Activated T-cell treated with anti-CD3 and anti-CD28 coated beads, Interleukin-2, amount 50 U/mL, for 24 hours (primary cell): Measurements from ENCODE around the gene EHBP1L1.
"Not testable (repeated sequence)": the region's sequence is repeated elsewhere in the genome, so short reads cannot be mapped to it uniquely, and the experiment has no call there.

ENCODE experiments used
- DNase-seq: peaks from one replicate; pipeline ENCODE4 v3.0.0-alpha.2; 2020
- H3K27ac Mint-ChIP-seq: 2 replicates; pipeline ENCODE4 v1.8.0; 2020; ENCODE audit warnings: mild to moderate bottlenecking, mixed read lengths
- H3K27me3 Mint-ChIP-seq: 2 replicates; pipeline ENCODE4 v1.8.0; 2020; ENCODE audit warnings: mixed read lengths
- H3K36me3 Mint-ChIP-seq: 2 replicates; pipeline ENCODE4 v1.8.0; 2020; ENCODE audit warnings: low read depth, mixed read lengths
- H3K4me1 Mint-ChIP-seq: 2 replicates; pipeline ENCODE4 v1.8.0; 2020; ENCODE audit warnings: low read depth, mixed read lengths
- H3K4me3 Mint-ChIP-seq: 2 replicates; pipeline ENCODE4 v1.8.0; 2020; ENCODE audit warnings: mild to moderate bottlenecking, moderate library complexity, mixed read lengths
- H3K9me3 Mint-ChIP-seq: 2 replicates; pipeline ENCODE4 v1.8.0; 2020; ENCODE audit warnings: mixed read lengths

EHBP1L1 gene

GRCh38 chr11:65625628-65626342, 49.9 kb downstream of the EHBP1L1 start:
- DNase-seq, result peak; percentile 67
- no peaks in the 10 kb centered on the region for H3K27me3 Mint-ChIP-seq
- peaks cover 96% of the 10 kb centered on the region for H3K36me3 Mint-ChIP-seq

GRCh38 chr11:65627202-65627601, 51.3 kb downstream of the EHBP1L1 start:
- Mint-ChIP-seq H3K27ac (no peak overlapping the region), H3K9me3 (no peaks in the 10 kb centered on the region), H3K4me1 (peaks cover 11% of the 10 kb centered on the region), H3K27me3 (no peaks in the 10 kb centered on the region), H3K4me3 (no peak overlapping the region), H3K36me3 (peaks cover 96% of the 10 kb centered on the region)
- DNase-seq, result no peak

More at GRCh38 chr11:65625628-65626342, 49.9 kb downstream of the EHBP1L1 start:
- no peak overlapping the region for H3K4me3 Mint-ChIP-seq
- no peaks in the 10 kb centered on the region for H3K9me3 Mint-ChIP-seq
- H3K27ac Mint-ChIP-seq, result peak overlapping the region; percentile 84
- H3K4me1 Mint-ChIP-seq, result peaks cover 11% of the 10 kb centered on the region

- no peak for DNase-seq
- H3K27me3 Mint-ChIP-seq, result no peaks in the 10 kb centered on the region
- H3K36me3 Mint-ChIP-seq, result peaks cover 96% of the 10 kb centered on the region
- peaks cover 19% of the 10 kb centered on the region for H3K4me1 Mint-ChIP-seq
- H3K4me3 Mint-ChIP-seq, result no peak overlapping the region
- no peak overlapping the region for H3K27ac Mint-ChIP-seq
- no peaks in the 10 kb centered on the region for H3K9me3 Mint-ChIP-seq
Measured at GRCh38 chr11:65629579-65629978, 53.7 kb downstream of the EHBP1L1 start.

GRCh38 chr11:65630215-65630614, 54.4 kb downstream of the EHBP1L1 start:
- H3K4me3 Mint-ChIP-seq, result no peak overlapping the region
- H3K27me3 Mint-ChIP-seq, result no peaks in the 10 kb centered on the region
- no peak overlapping the region for H3K27ac Mint-ChIP-seq
- H3K36me3 Mint-ChIP-seq, result peaks cover 96% of the 10 kb centered on the region
- no peak for DNase-seq
- no peaks in the 10 kb centered on the region for H3K9me3 Mint-ChIP-seq
- H3K4me1 Mint-ChIP-seq, result peaks cover 17% of the 10 kb centered on the region

GRCh38 chr11:65633390-65634108, 57.7 kb downstream of the EHBP1L1 start:
- Mint-ChIP-seq H3K27me3 (no peaks in the 10 kb centered on the region), H3K4me1 (peaks cover 24% of the 10 kb centered on the region), H3K27ac (peak overlapping the region; percentile 74), H3K36me3 (peaks cover 93% of the 10 kb centered on the region), H3K4me3 (no peak overlapping the region), H3K9me3 (no peaks in the 10 kb centered on the region)
- no peak for DNase-seq

DNA sequence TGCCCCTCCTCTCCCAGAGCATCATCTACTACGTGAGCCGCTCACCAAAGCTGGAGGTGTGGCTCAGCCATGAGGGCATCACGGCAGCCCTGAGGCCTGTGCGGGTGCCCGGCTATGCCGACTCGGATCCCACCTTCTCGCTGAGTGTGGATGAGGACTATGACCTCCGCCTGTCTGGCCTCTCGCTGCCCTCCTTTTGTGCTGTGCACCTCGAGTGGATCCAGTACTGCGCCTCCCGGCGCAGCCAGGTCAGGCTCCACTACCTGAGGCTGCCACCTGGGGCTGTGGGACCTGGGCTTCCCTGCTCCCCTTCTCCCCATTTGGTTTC, 58.2 kb downstream of the EHBP1L1 start:
- no peak for DNase-seq
- Mint-ChIP-seq H3K9me3 (no peaks in the 10 kb centered on the region), H3K27ac (peak overlapping the region; percentile 74), H3K4me1 (peaks cover 29% of the 10 kb centered on the region), H3K27me3 (no peaks in the 10 kb centered on the region), H3K4me3 (no peak overlapping the region), H3K36me3 (peaks cover 93% of the 10 kb centered on the region)

DNA sequence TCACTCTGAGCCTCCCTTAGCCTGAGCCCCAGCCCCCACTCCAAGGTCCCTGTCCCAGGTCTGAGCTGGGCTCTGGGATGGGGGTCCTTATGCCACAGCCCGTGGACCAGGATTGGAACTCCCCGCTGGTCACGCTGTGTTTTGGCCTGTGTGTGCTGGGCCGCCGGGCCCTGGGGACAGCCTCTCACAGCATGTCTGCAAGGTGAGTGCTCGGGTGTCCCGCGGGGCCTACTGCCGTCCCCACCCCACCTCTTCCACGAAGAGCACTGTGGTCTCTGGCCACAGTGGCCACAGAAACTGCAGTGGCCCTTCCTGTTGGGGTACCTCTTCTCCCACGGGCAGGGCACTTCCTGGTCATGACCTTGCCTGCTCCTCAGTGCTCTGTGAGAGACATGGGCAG, 58.6 kb downstream of the EHBP1L1 start:
- H3K36me3 Mint-ChIP-seq, result peaks cover 91% of the 10 kb centered on the region
- peak overlapping the region; percentile 74 for H3K27ac Mint-ChIP-seq
- H3K9me3 Mint-ChIP-seq, result no peaks in the 10 kb centered on the region
- H3K4me1 Mint-ChIP-seq, result peaks cover 32% of the 10 kb centered on the region
- no peaks in the 10 kb centered on the region for H3K27me3 Mint-ChIP-seq
- H3K4me3 Mint-ChIP-seq, result no peak overlapping the region
- no peak for DNase-seq

DNA sequence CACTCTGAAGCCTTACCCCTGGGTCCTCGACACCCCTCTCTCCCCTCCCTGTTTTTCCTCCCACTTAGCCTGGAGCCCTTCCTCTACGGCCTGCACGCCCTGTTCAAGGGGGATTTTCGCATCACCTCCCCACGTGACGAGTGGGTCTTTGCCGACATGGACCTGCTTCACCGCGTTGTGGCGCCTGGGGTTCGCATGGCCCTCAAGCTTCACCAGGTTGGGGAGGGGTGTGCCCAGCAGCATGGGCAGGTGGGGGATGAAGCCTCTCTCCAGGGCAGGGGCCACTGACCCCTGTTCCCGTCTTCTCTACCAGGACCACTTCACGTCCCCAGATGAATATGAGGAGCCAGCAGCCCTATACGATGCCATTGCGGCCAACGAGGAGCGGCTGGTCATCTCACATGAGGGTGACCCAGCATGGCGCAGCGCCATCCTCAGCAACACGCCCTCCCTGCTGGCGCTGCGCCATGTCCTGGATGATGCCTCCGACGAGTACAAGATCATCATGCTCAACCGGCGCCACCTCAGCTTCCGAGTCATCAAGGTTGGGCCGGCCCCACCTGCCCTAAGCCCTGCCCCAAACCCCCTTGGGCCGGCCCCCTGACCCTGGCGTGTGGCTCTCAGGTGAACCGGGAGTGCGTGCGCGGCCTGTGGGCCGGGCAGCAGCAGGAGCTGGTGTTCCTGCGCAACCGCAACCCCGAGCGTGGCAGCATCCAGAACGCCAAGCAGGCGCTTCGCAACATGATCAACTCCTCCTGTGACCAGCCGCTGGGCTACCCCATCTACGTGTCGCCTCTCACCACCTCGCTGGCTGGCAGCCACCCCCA, 59.3 kb downstream of the EHBP1L1 start:
- no peaks in the 10 kb centered on the region for H3K9me3 Mint-ChIP-seq
- H3K27me3 Mint-ChIP-seq, result no peaks in the 10 kb centered on the region
- peaks cover 38% of the 10 kb centered on the region for H3K4me1 Mint-ChIP-seq
- peaks cover 91% of the 10 kb centered on the region for H3K36me3 Mint-ChIP-seq
- no peak for DNase-seq
- no peak overlapping the region for H3K4me3 Mint-ChIP-seq
- peak overlapping the region; percentile 74 for H3K27ac Mint-ChIP-seq

DNA sequence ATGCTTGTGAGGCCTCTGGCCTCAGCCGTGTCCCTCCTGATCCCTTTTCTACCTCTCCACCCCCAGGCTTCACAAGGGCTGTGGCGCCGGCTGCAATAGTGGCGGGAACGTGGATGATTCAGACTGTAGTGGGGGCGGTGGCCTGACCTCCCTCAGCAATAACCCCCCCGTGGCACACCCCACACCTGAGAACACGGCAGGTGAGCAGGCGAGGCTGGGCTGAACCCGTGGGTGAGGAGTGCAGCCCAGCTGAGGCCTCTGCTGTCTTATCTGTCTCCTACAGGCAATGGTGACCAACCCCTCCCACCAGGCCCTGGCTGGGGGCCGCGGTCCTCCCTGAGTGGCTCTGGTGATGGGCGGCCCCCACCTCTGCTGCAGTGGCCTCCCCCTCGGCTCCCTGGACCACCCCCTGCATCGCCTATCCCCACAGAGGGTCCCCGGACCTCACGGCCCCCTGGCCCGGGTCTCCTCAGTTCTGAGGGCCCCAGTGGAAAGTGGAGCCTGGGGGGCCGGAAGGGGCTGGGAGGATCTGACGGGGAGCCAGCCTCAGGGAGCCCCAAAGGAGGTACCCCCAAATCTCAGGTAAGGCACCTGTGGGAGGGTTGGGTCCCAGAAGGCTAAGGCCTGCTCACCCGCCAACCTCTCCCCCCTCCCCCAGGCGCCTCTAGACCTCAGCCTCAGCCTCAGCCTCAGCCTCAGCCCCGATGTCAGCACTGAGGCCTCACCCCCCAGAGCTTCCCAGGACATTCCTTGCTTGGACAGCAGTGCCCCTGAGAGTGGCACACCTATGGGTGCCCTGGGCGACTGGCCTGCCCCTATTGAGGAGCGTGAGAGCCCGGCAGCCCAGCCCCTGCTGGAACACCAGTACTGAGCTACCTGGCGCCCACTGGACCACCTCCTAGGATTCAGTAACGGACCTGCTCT, 60.5 kb downstream of the EHBP1L1 start:
- H3K27me3 Mint-ChIP-seq, result no peaks in the 10 kb centered on the region
- H3K36me3 Mint-ChIP-seq, result peaks cover 87% of the 10 kb centered on the region
- no peak for DNase-seq
- peak overlapping the region; percentile 89 for H3K27ac Mint-ChIP-seq
- H3K9me3 Mint-ChIP-seq, result no peaks in the 10 kb centered on the region
- peak overlapping the region; percentile 93 for H3K4me3 Mint-ChIP-seq
- H3K4me1 Mint-ChIP-seq, result peaks cover 48% of the 10 kb centered on the region

DNA sequence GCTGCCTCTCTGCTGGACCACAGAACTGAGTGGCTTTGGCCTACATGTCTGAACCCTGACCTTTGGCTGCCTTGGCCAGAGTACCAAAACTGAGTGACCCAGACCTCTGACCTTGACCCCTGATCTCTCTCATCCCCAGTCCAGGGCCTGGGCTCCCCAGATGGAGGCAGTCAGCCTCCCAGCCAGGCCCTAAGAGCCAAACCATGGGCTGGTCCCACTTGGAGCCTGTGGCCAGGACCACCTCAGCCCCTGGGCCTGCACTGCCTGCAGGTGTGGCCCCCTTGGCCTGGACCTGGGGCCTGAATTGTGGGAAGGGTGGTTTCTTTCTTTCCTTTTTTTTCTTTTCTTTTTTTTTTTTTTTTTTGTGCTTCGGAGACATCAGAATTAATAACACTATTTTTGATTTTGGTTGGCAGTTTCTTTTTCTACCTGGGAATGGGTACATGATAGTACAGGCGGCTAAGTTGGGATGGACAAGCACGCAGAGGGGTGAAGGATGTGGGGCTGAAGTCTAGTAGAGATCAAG, 61.2 kb downstream of the EHBP1L1 start:
- Mint-ChIP-seq H3K4me3 (peak overlapping the region; percentile 93), H3K27ac (peak overlapping the region; percentile 89), H3K9me3 (no peaks in the 10 kb centered on the region), H3K36me3 (peaks cover 88% of the 10 kb centered on the region), H3K4me1 (peaks cover 53% of the 10 kb centered on the region), H3K27me3 (no peaks in the 10 kb centered on the region)
- no peak for DNase-seq

GRCh38 chr11:65637794-65638419, 62.1 kb downstream of the EHBP1L1 start, which contains the start of gene SIPA1:
Gene SIPA1 (plus strand): TSS chr11:65638101. CDS start chr11:65640922, 2,821 bp downstream.
- peaks cover 86% of the 10 kb centered on the region for H3K36me3 Mint-ChIP-seq
- H3K27ac Mint-ChIP-seq, result peak within 1 kb of the TSS; percentile 95
- DNase-seq, result peak; percentile 86
- peak within 1 kb of the TSS; percentile 93 for H3K4me3 Mint-ChIP-seq
- no peaks in the 10 kb centered on the region for H3K27me3 Mint-ChIP-seq
- H3K4me1 Mint-ChIP-seq, result peaks cover 55% of the 10 kb centered on the region
- H3K9me3 Mint-ChIP-seq, result no peaks in the 10 kb centered on the region

DNA sequence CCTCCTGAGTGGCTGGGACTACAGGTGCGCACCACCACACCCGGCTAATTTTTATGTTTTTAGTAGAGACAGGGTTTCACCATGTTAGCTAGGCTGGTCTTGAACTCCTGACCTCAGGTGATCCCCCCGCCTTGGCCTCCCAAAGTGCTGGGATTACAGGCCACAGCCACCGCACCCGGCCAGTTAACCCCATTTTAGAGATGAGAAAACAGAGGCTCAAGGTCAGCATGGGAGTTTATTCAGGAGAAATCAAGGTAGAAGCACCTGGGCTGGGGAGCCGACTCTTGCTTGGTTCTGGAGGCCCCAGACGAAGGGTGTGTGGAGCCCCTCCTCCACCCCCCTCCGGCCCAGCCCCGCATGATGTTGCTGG, 63.4 kb downstream of the EHBP1L1 start:
- peak overlapping the region; percentile 93 for H3K4me3 Mint-ChIP-seq
- peak overlapping the region; percentile 95 for H3K27ac Mint-ChIP-seq
- not testable (repeated sequence) for H3K27me3 Mint-ChIP-seq, DNase-seq, H3K9me3 Mint-ChIP-seq
- H3K36me3 Mint-ChIP-seq, result peaks cover 87% of the 10 kb centered on the region
- H3K4me1 Mint-ChIP-seq, result peaks cover 58% of the 10 kb centered on the region
